Gastroesophageal sphincter (tissue), 4 donors: Measurements from ENCODE around the gene MCC. TPM values are rescaled to one million over a fixed set of nuclear protein-coding genes. Genes with fewer than 3 reads are reported as not detected.

Source experiments
- ATAC-seq: fragments of 150-250 bp; one replicate; pipeline ENCODE4 v1.9.1; 2016; ENCODE audit warnings: mild to moderate bottlenecking, moderate library complexity
- H3K27ac ChIP-seq, 4 donors: fragments of 200-600 bp; sonication (generic) in 3 of 4; 1 replicate in 3 of 4; 2 replicates in 1 of 4; pipeline ENCODE4 v1.5.1; 2016 to 2019
- H3K27me3 ChIP-seq: fragments of 200-600 bp; sonication (generic); one replicate; pipeline ENCODE4 v1.5.1; 2019
- H3K36me3 ChIP-seq, 2 donors: fragments of 200-600 bp; sonication (generic); one replicate each; pipeline ENCODE4 v1.5.1; 2019; ENCODE audit warnings: control low read depth in 1 of 2
- H3K4me1 ChIP-seq, 3 donors: fragments of 200-600 bp; sonication (generic); 1 replicate in 2 of 3; 2 replicates in 1 of 3; pipeline ENCODE4 v1.5.1; 2016 to 2019; ENCODE audit warnings: control low read depth in 2 of 3
- H3K4me3 ChIP-seq, 2 donors: fragments of 200-600 bp; sonication (generic); one replicate each; pipeline ENCODE4 v1.5.1; 2019; ENCODE audit warnings: mild to moderate bottlenecking in 1 of 2, moderate library complexity in 1 of 2
- H3K9me3 ChIP-seq, 3 donors: fragments of 200-600 bp; sonication (generic); one replicate each; pipeline ENCODE4 v1.5.1; 2017 to 2019; ENCODE audit warnings: control low read depth in 2 of 3
- EP300 ChIP-seq: sonication (generic); formaldehyde crosslinking; IDR thresholded peaks from one replicate; pipeline ENCODE4 v1.6.1; 2017; ENCODE audit warnings: antibody characterized with exemption, mild to moderate bottlenecking
- POLR2A ChIP-seq, 2 donors: fragments of 450-650 bp; IDR thresholded peaks; one replicate each; pipeline ENCODE4 v1.6.1; 2017; ENCODE audit warnings: antibody characterized with exemption in 2 of 2, mild to moderate bottlenecking in 2 of 2, moderate library complexity in 1 of 2
- POLR2AphosphoS5 ChIP-seq: sonication (generic); formaldehyde crosslinking; IDR thresholded peaks from one replicate; pipeline ENCODE4 v1.6.1; 2017; ENCODE audit warnings: antibody characterized with exemption
- WGBS, 2 donors: methylation state at CpG; one replicate each; pipeline ENCODE4 v1.1.5; 2018; ENCODE audit warnings: low coverage in 1 of 2; 5-methylcytosine and 5-hydroxymethylcytosine counted together
- total RNA-seq, 4 donors: library from RNA; depleted of rRNA; stranded (reverse); fragments of >200 nt; gene quantifications; one replicate each; pipeline ENCODE4 v1.1.0, GENCODE V29; 2016
- TF ChIP-seq, protein P1 (sequence below), 4 experiments: fragments of 200-600 bp in 2 of 4; fragments of 450-650 bp in 2 of 4; sonication (generic) in 1 of 4; IDR thresholded peaks; one replicate each; pipeline ENCODE4 v1.5.1; 2017 to 2019; ENCODE audit warnings: antibody characterized with exemption in 4 of 4, mild to moderate bottlenecking in 2 of 4, moderate library complexity in 2 of 4

The MCC gene
- total RNA-seq, 4 donors from 2014 or later, result 20.5 to 28.7 (median 23.5) TPM

DNA sequence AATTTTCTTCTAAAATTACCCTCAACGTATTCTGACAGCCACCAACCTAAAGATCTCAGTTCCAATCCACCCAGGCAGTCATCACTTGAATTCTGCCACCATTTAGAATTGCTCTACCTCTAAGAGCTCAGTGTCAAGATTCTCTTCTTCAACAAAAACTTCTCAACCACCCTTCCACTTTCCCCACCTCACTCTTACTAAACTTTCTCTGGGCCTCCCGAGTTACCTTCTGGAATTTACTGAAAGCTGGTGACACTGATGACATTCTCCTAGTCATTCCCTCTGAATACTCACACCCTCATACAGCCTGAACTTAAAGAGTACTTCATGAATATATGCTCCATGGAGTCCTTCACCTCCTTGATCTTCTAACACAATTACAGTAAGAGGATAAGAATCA is 263.0 kb downstream of the MCC start:
- no peak for ATAC-seq
- Histone ChIP-seq H3K9me3 (no peaks in the 10 kb centered on the region), H3K27me3 (no peaks in the 10 kb centered on the region), H3K4me1 (peaks cover 0 to 19% (median 0%) of the 10 kb centered on the region in 3 donors), H3K27ac (no peak overlapping the region), H3K36me3 (no peaks in the 10 kb centered on the region), H3K4me3 (no peak overlapping the region)
- TF ChIP-seq POLR2A (IDR thresholded peaks at IDR 0.05), result no peak
- no peak for TF ChIP-seq POLR2AphosphoS5
- TF ChIP-seq EP300, result no peak
- TF ChIP-seq, protein P1, sequence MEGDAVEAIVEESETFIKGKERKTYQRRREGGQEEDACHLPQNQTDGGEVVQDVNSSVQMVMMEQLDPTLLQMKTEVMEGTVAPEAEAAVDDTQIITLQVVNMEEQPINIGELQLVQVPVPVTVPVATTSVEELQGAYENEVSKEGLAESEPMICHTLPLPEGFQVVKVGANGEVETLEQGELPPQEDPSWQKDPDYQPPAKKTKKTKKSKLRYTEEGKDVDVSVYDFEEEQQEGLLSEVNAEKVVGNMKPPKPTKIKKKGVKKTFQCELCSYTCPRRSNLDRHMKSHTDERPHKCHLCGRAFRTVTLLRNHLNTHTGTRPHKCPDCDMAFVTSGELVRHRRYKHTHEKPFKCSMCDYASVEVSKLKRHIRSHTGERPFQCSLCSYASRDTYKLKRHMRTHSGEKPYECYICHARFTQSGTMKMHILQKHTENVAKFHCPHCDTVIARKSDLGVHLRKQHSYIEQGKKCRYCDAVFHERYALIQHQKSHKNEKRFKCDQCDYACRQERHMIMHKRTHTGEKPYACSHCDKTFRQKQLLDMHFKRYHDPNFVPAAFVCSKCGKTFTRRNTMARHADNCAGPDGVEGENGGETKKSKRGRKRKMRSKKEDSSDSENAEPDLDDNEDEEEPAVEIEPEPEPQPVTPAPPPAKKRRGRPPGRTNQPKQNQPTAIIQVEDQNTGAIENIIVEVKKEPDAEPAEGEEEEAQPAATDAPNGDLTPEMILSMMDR (IDR thresholded peaks at IDR 0.05), result no peak
- WGBS, 2 donors, result 94 to 100% methylated on average over 2 of the region's 2 CpGs

DNA sequence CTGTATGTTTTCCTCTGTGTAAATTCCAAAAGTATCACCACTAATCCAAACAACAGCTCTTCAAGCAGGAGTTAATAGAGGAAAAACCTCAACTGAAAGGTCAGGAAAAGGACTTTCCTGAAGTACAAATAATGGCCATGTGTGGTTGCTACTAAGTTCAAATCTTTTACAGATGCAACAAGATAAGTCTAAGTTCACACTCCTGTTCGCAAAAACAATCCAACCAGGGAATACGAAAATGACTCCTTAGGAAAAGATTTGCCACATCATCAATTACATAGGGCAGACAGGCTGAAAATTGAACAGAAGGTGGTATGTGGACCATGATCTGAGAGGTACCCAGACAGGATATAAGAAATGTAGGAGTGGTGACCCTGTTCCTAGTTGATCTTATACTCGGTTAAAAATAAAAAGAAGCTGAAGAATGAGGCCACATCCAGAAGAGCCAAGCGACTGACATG is 263.6 kb downstream of the MCC start:
- H3K27ac ChIP-seq, result peak overlapping the region in 1 of 4 donors; percentile 16
- peaks cover 0 to 19% (median 0%) of the 10 kb centered on the region in 3 donors for H3K4me1 ChIP-seq
- TF ChIP-seq EP300 (no peak), POLR2AphosphoS5 (no peak), POLR2A (IDR thresholded peaks at IDR 0.05) (no peak)
- TF ChIP-seq, protein P1 (IDR thresholded peaks at IDR 0.05), result no peak
- H3K9me3 ChIP-seq, result no peaks in the 10 kb centered on the region
- no peaks in the 10 kb centered on the region for H3K36me3 ChIP-seq
- no peaks in the 10 kb centered on the region for H3K27me3 ChIP-seq
- no peak overlapping the region for H3K4me3 ChIP-seq
- no peak for ATAC-seq
- WGBS, 2 donors, result 55 to 78% methylated on average over 4 of the region's 4 CpGs

DNA sequence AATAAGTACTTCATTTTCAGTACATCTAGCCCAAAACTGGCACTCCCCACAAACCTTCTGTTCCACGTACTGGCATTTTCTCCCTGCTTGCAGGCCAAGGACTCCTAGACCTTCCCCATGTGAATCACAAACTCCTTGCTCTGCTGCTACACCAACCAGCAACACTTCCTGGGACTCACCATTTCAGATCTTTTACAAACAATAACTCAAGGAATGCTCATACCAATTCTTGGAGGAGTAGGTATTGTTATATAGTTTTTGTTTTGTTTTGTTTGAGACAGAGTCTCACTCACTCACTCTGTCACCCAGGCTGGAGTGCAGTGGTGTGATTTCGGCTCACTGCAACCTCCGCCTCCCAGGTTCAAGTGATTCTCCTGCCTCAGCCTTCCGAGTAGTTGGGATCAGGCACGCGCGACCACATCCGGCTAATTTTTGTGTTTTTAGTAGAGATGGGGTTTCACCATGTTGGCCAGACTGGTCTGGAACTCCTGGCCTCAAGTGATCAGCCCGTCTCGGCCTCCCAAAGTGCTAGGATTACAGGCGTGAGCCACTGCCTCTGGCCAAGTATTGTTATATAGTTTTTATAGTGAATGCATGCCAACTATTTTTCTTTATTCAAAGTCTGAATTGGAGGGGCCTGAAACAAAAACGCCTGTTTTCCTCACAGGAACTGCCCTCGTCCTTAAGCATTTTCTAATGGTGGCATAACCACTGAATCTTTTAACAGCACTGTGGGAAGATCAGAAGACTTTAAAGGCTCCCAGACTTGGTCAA is 264.2 kb downstream of the MCC start:
- Histone ChIP-seq H3K4me3 (no peak overlapping the region), H3K27me3 (no peaks in the 10 kb centered on the region), H3K36me3 (no peaks in the 10 kb centered on the region), H3K4me1 (peaks cover 0 to 25% (median 0%) of the 10 kb centered on the region in 3 donors), H3K27ac (peak overlapping the region in 1 of 4 donors; percentile 16), H3K9me3 (no peaks in the 10 kb centered on the region)
- ATAC-seq, result no peak
- TF ChIP-seq EP300, result no peak
- TF ChIP-seq, protein P1 (IDR thresholded peaks at IDR 0.05), result no peak
- no peak for TF ChIP-seq POLR2A (IDR thresholded peaks at IDR 0.05)
- TF ChIP-seq POLR2AphosphoS5, result no peak
- 64 to 83% methylated on average over 5 to 12 of the region's 13 CpGs for WGBS, 2 donors

DNA sequence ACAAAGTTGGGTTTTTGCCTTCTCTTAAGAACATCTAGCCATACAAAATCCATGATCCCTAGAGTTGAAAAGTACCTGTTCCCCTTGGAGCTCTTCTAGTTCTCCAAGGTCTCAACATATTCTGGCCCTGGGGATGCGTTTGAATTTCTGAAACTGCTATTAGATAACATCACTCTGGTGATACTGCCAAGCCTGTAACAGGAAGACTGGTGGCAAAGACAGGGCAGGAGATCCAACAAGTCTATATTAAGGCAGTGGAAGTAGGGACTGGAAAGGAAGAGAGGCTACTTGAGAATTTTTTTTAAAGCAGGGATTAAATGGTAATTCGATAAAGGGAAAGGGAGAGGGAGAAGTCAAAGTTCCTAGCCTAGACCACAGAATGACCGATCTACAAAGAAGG is 264.9 kb downstream of the MCC start:
- H3K4me1 ChIP-seq, result peaks cover 0 to 32% (median 0%) of the 10 kb centered on the region in 3 donors
- no peak overlapping the region for H3K4me3 ChIP-seq
- no peaks in the 10 kb centered on the region for H3K36me3 ChIP-seq
- WGBS, 2 donors, result 86 to 100% methylated on average over 2 to 3 of the region's 3 CpGs
- H3K9me3 ChIP-seq, result no peaks in the 10 kb centered on the region
- TF ChIP-seq EP300 (no peak), POLR2AphosphoS5 (no peak), POLR2A (IDR thresholded peaks at IDR 0.05) (no peak)
- TF ChIP-seq, protein P1 (IDR thresholded peaks at IDR 0.05), result no peak
- H3K27me3 ChIP-seq, result no peaks in the 10 kb centered on the region
- no peak overlapping the region for H3K27ac ChIP-seq
- ATAC-seq, result no peak
